Measurements from ENCODE around the gene ACP1. TPM values are rescaled to one million over a fixed set of nuclear protein-coding genes. Genes with fewer than 3 reads are reported as not detected.

Gene ACP1
- total RNA-seq, 1 donor from 2014 or later: 99.7 TPM

DNA sequence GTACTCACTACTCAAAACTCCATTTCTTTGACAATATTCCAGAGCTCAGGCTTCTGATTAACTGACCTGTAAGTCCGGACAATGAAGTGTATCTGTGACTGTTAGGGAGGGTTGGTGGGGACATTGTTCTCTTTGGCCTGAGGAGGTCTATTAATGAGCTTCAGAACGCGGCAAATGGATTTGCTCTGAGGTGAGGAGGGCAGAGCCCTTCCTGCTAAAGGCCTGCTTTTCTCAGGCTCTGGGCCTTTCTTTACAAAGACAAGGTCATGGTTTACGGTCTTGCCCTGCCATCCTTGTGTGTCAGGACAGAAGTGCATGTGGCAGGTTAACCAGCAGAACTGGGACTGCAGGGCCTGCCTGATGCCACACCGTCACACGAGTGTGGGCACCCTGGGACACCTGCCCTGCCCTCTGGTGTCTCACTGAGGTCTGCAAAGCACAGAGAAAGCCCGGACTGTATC lies 15.9 kb downstream of the ACP1 start:
- DNase-seq (ENCODE audit: low spot score): no peak

- DNase-seq (ENCODE audit: low spot score): no peak
These were observed 16.6 kb downstream of the ACP1 start for GRCh38 chr2:281381-281780.

DNA sequence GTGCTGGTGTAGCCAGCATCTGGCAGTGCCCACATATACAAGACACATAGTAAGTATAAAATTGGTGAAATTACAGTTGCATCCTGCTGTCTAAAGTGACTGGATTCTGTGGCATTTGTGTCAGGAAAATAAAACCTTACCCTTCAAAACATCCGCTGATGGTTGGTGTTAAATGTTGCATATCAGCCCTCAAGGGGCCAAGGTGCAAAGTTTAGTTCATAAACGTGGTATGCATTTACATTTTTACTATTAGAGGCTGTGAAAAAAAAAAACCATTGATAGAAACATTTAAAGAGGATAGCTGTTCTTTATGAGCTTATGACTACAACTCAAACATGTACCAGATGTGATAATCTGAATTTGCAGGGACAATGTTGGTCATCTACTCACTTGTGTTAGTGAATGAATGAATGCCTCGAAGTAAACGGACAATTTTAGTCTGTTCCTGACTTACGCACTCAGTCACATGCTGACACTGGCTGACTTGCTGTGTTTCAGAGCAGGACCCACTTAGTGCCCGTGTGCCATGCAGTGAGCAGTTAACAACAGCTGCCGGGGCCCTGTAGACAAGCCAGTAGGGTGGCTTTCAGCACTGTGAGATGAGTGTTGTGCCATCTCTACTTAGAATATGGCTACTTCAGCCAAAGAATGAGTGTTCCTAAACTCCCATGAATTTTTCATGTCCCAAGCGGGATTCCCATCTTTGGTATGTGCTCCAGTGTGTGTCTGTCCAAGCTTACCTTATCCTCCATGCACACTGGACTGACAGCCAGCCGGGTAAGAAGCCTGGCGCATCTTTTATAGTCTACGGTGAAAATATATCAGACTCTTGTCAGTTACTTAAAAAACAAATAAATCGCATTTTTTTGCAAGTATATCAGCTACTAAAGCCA lies 17.9 kb downstream of the ACP1 start:
- no peak for DNase-seq (ENCODE audit: low spot score)

- DNase-seq (ENCODE audit: low spot score): no peak
These were observed 19.4 kb downstream of the ACP1 start for GRCh38 chr2:283996-284794.

- no peak for DNase-seq (ENCODE audit: low spot score)
These were observed 20.2 kb downstream of the ACP1 start for GRCh38 chr2:284896-285492.

DNA sequence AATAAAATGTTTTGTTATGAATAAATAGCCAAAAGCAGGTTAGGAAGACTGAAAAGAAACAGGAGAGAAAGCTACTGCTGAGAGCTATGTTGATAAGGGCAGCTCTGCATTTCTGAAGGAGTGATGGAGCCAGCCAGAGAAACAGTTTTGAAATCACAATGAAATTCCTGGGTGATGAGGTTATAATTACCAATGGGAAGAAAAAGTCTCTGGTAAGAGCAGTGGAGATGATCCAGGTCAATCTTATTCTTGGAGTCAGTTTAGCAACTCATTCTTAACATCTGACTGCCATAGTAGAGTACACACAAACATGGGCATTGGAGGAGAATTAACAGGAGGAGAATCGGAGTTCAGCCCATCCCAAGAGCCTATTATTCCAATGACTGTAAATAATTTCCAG lies 20.8 kb downstream of the ACP1 start:
- DNase-seq (ENCODE audit: low spot score): peak; percentile 33

- DNase-seq (ENCODE audit: low spot score): no peak
These were observed 21.3 kb downstream of the ACP1 start for GRCh38 chr2:286035-286434.

- no peak for DNase-seq (ENCODE audit: low spot score)
These were observed 22.1 kb downstream of the ACP1 start for GRCh38 chr2:286774-287392.

- DNase-seq (ENCODE audit: low spot score): peak; percentile 37
These were observed 22.7 kb downstream of the ACP1 start for GRCh38 chr2:287471-287885.

- peak; percentile 17 for DNase-seq (ENCODE audit: low spot score)
These were observed 23.4 kb downstream of the ACP1 start, which contains the start of gene ALKAL2 for GRCh38 chr2:287911-288757. TSS of gene ALKAL2 (minus strand) at chr2:288091. CDS start at chr2:287835, 256 bp downstream.

DNA sequence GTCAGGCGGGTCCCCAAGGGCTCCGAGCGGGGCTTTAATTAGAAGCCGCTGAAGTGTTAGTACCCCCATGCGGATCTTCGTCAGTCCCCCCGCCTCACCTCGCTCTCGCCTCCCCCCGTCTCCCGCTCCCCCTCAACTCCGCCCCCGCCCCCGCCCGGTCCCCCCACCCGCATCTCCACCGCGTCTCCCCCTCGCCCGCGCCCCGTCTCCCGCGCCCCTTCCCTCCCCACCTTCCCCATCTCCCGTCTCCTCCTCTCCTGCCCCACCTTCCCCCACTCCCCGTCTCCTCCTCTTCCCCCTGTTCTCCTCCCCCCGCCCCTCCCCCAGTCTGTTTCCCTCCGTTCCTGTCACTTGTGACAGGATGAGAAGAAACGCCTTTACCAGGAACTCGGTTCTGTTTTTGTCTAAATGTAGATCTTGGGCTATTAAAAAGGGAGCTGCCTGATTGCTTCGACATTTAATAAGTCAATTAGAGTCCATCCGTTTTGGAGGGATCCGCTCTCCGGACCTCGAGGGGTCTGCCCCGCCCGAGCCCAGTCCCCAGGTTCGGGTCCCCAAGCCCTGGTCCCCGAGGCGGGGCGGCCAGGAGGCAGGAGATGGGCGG lies 24.1 kb downstream of the ACP1 start:
- no peak for DNase-seq (ENCODE audit: low spot score)

- DNase-seq (ENCODE audit: low spot score): peak; percentile 12
These were observed 24.8 kb downstream of the ACP1 start for GRCh38 chr2:289362-290089.

- DNase-seq (ENCODE audit: low spot score): peak; percentile 81
These were observed 25.5 kb downstream of the ACP1 start for GRCh38 chr2:290090-290722.

- no peak for DNase-seq (ENCODE audit: low spot score)
These were observed 30.3 kb downstream of the ACP1 start for GRCh38 chr2:295090-295489.

DNA sequence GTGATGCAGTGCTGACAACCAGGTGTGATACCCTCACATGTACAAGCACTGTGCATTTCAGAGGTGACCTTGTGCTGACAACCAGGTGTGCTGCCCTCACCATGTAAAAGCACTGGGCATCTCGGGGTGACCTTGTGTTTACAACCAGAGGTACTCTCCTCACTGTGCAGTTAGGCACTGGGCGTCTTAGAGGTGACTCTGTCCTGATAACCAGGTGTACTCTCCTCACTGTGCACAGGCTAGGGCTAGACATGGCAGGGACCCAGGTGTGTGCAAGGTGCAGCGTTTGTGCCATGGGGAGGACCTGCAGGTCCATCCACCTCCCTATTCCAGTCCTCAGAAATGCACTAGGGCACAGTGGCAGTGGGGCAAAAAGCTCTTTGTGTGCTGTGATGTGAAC lies 31.6 kb downstream of the ACP1 start:
- DNase-seq (ENCODE audit: low spot score): no peak

DNA sequence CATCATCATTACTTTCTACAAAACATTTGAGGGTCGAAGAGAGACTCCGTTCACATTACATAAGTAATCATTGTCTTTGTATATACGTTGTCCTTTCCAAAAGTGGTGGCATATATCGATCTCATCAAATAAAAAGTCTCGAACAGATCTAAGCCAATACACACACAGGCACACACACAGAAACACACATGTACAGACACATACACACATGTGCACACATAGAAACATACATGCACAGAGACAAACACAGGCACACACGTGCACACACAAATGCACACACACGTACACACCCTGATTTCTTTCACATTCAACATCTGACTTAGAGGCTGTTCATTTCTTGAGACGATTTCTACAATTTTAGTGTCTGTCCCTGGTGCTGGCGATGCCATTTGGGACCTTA lies 40.6 kb downstream of the ACP1 start:
- DNase-seq (ENCODE audit: low spot score): no peak

GRCh38 chr2:309148-309953 lies 44.6 kb downstream of the ACP1 start:
- DNase-seq (ENCODE audit: low spot score): no peak

- DNase-seq (ENCODE audit: low spot score): no peak
These were observed 45.3 kb downstream of the ACP1 start for GRCh38 chr2:309954-310510.
